ENCODE data around the gene HIRA.

DNA sequence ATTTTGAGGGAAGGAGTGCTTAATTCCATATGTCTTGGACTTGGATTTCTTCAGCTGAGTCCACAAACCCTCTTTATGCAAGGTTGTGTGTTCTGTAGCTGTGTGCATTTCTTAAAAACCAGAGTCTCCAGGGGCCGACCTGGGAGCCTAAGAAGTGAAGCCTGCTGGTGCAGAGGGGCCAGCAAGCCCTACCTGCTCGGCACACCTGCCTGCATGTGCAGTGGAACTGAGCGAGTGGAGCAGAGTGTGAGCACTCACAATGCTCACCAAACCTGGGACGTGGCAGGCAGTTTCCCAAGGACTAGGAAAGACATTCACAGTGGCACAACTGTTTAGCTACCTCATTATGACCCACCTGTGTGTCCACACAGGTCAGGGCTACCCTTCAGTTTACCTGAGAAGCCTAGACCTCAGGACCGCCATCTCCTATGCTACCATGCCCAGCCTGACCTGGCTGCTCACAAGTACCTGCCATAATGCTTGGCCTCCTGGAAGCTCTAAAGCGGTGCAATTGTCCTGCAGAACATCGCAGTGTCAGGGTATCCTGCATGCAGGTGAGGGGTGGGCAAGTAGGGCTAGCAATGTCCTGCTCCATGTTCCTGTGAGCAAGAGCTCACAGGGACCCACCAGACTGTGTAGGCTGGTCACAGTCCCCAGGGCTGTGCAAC is 12.1 kb upstream of the HIRA start:
- no peak for TF ChIP-seq POLR2A (IDR thresholded peaks at IDR 0.05)
- TF ChIP-seq, protein P1, sequence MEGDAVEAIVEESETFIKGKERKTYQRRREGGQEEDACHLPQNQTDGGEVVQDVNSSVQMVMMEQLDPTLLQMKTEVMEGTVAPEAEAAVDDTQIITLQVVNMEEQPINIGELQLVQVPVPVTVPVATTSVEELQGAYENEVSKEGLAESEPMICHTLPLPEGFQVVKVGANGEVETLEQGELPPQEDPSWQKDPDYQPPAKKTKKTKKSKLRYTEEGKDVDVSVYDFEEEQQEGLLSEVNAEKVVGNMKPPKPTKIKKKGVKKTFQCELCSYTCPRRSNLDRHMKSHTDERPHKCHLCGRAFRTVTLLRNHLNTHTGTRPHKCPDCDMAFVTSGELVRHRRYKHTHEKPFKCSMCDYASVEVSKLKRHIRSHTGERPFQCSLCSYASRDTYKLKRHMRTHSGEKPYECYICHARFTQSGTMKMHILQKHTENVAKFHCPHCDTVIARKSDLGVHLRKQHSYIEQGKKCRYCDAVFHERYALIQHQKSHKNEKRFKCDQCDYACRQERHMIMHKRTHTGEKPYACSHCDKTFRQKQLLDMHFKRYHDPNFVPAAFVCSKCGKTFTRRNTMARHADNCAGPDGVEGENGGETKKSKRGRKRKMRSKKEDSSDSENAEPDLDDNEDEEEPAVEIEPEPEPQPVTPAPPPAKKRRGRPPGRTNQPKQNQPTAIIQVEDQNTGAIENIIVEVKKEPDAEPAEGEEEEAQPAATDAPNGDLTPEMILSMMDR (IDR thresholded peaks at IDR 0.05): no peak

All from thyroid gland (tissue), 4 donors.